ENCODE data around the gene MAP4K5.

The MAP4K5 gene

GRCh38 chr14:50399251-50400032 lies 132.9 kb downstream of the MAP4K5 start:
- no peak for DNase-seq (ENCODE audit: low read depth)

GRCh38 chr14:50398189-50398580 lies 134.2 kb downstream of the MAP4K5 start:
- no peak for DNase-seq (ENCODE audit: low read depth)

- DNase-seq (ENCODE audit: low read depth): no peak
Observed at GRCh38 chr14:50397390-50398188, 134.8 kb downstream of the MAP4K5 start.

- DNase-seq (ENCODE audit: low read depth): peak; percentile 7
Observed at GRCh38 chr14:50396631-50397389, 135.6 kb downstream of the MAP4K5 start, which contains the start of gene CDKL1. Gene CDKL1 (minus strand): TSS chr14:50396881. CDS start chr14:50395868, 1,013 bp downstream.

GRCh38 chr14:50395448-50395847 lies 136.9 kb downstream of the MAP4K5 start:
- no peak for DNase-seq (ENCODE audit: low read depth)

GRCh38 chr14:50394713-50395112 lies 137.7 kb downstream of the MAP4K5 start:
- no peak for DNase-seq (ENCODE audit: low read depth)

- no peak for DNase-seq (ENCODE audit: low read depth)
Observed at GRCh38 chr14:50389668-50390441, 142.5 kb downstream of the MAP4K5 start.

GRCh38 chr14:50388256-50388931 lies 144.0 kb downstream of the MAP4K5 start:
- no peak for DNase-seq (ENCODE audit: low read depth)

GRCh38 chr14:50387548-50387947 lies 144.8 kb downstream of the MAP4K5 start:
- no peak for DNase-seq (ENCODE audit: low read depth)

- DNase-seq (ENCODE audit: low read depth): no peak
Observed at GRCh38 chr14:50383618-50384225, 148.6 kb downstream of the MAP4K5 start.

GRCh38 chr14:50381823-50382287 lies 150.5 kb downstream of the MAP4K5 start:
- DNase-seq (ENCODE audit: low read depth): no peak

GRCh38 chr14:50381008-50381407 lies 151.4 kb downstream of the MAP4K5 start:
- DNase-seq (ENCODE audit: low read depth): no peak

- no peak for DNase-seq (ENCODE audit: low read depth)
Observed at GRCh38 chr14:50380455-50380854, 151.9 kb downstream of the MAP4K5 start.

- no peak for DNase-seq (ENCODE audit: low read depth)
Observed at GRCh38 chr14:50379563-50379962, 152.8 kb downstream of the MAP4K5 start.

- DNase-seq (ENCODE audit: low read depth): no peak
Observed at GRCh38 chr14:50377550-50378085, 154.8 kb downstream of the MAP4K5 start.

- no peak for DNase-seq (ENCODE audit: low read depth)
Observed at GRCh38 chr14:50375760-50376159, 156.6 kb downstream of the MAP4K5 start.

- DNase-seq (ENCODE audit: low read depth): no peak
Observed at GRCh38 chr14:50373959-50374358, 158.4 kb downstream of the MAP4K5 start.

- no peak for DNase-seq (ENCODE audit: low read depth)
Observed at GRCh38 chr14:50371546-50371945, 160.8 kb downstream of the MAP4K5 start.

Data from activated gamma-delta T cell treated with anti-CD3 and anti-CD28 coated beads, Interleukin-2, amount 50 U/mL, for 16 hours (primary cell).